ENCODE data around the gene TRIB2. TPM values are rescaled to one million over a fixed set of nuclear protein-coding genes. Genes with fewer than 3 reads are reported as not detected.

Gene TRIB2
- 8.1 and 20.7 TPM in 2 replicates for total RNA-seq

GRCh38 chr2:12716282-12717190 is at the start of gene TRIB2:
Gene TRIB2, plus strand, starts transcription at chr2:12716936. Its CDS starts 1,372 bp downstream, at chr2:12718308.

Small RNA genes within 50 kb of the gene (small RNA-seq; reads per million reads assigned to genes)
- gene MIR3125, result not detected
